Neural progenitor cell (in vitro differentiated cells): Measurements from ENCODE around the gene THBD.

Experiments used
- CTCF ChIP-seq: fragments of 200-600 bp; sonication (generic); IDR thresholded peaks from 2 replicates; pipeline ENCODE4 v1.5.1; 2017; ENCODE audit warnings: antibody characterized with exemption, mild to moderate bottlenecking
- EZH2 ChIP-seq: fragments of 200-600 bp; sonication (generic); IDR thresholded peaks from 2 replicates; pipeline ENCODE4 v1.6.1; 2017; ENCODE audit warnings: antibody characterized with exemption, mild to moderate bottlenecking, moderate library complexity
- EZH2phosphoT487 ChIP-seq: fragments of 200-600 bp; sonication (generic); IDR thresholded peaks from 2 replicates; pipeline ENCODE4 v1.6.1; 2017; ENCODE audit warnings: antibody characterized with exemption

- TF ChIP-seq EZH2, result no peak
- no peak for TF ChIP-seq CTCF
- no peak for TF ChIP-seq EZH2phosphoT487
These were observed 49.7 kb downstream of the THBD start for GRCh38 chr20:22999756-23000155.
